GM03348 (cell line): Measurements from ENCODE around the gene TBP.
"Not testable (repeated sequence)": the region's sequence is repeated elsewhere in the genome, so short reads cannot be mapped to it uniquely, and the experiment has no call there.

Source experiments
- DNase-seq: peaks from one replicate; pipeline ENCODE4 v3.0.0; 2012; ENCODE audit warnings: low spot score

TBP gene

DNA sequence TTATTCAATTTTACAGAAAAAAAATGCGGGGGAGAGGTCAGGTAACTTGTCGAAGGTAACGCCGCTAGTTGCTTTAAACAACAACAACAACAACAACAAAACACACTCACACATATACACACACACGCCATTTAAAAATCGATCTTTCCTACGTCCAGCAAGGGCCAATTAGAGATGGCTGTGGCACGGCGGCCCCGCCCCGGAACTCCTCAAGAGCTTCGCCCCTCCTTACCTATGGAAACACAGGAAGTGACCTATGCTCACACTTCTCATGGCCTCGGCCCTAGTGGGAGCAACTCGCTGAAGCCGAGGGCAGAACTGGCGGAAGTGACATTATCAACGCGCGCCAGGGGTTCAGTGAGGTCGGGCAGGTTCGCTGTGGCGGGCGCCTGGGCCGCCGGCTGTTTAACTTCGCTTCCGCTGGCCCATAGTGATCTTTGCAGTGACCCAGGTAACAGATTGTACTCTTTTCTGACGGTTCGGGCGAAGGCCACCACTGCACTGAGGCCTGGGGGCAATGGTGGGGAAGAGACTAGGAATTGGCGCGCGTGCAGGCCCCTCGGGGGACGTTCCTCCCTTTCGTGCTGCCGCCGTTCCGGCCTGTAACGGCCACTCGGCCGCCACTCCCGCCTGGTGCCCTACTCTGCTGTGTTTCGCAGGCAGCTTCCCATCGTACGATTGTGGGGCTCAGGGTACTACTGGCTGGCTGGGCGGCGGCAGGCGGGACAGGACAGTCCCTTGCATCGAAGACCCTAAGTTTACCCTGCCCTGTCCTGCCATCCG, at the start of gene TBP:
Gene TBP, plus strand, starts transcription at position 357 of the 783 bp plus-strand sequence. CDS start 2,661 bp downstream, outside the sequence.
- peak; percentile 97 for DNase-seq

DNA sequence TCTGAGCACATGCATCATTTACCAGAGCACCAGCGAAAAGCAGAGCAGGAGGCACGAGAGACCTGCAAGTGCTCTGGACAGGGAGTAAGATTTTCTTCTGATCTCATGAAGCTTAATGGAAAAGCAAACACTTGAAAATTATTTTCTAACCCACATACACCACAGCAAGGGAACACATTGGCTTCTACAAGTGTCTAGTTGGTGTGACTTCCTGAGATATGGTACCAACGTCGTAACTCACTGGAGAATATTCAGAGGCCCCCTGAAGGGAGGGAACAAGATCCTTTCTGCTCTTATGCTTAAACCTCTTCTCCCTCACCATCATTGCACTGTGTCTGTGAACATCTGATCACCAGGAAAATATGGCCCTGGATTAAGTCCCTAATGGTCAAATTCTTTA, 49.7 kb upstream of the TBP start:
- DNase-seq: no peak

GRCh38 chr6:170505306-170505705, 48.9 kb upstream of the TBP start:
- no peak for DNase-seq

- no peak for DNase-seq
These were observed 47.7 kb upstream of the TBP start for GRCh38 chr6:170506446-170506845.

DNA sequence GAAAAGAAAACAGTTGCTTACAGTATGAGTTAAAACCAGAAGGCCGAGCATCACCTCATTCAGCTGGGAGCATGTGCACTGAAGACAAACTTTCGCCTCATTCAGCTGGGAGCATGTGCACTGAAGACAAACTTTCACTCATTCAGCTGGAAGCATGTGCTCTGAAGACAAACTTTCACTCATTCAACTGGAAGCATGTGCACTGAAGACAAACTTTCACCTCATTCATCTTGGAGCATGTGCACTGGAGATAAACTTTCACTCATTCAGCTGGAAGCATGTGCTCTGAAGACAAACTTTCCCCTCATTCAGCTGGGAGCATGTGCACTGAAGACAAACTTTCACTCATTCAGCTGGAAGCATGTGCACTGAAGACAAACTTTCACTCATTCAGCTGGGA, 46.4 kb upstream of the TBP start:
- DNase-seq: not testable (repeated sequence)

GRCh38 chr6:170508275-170508674, 45.9 kb upstream of the TBP start:
- not testable (repeated sequence) for DNase-seq

DNA sequence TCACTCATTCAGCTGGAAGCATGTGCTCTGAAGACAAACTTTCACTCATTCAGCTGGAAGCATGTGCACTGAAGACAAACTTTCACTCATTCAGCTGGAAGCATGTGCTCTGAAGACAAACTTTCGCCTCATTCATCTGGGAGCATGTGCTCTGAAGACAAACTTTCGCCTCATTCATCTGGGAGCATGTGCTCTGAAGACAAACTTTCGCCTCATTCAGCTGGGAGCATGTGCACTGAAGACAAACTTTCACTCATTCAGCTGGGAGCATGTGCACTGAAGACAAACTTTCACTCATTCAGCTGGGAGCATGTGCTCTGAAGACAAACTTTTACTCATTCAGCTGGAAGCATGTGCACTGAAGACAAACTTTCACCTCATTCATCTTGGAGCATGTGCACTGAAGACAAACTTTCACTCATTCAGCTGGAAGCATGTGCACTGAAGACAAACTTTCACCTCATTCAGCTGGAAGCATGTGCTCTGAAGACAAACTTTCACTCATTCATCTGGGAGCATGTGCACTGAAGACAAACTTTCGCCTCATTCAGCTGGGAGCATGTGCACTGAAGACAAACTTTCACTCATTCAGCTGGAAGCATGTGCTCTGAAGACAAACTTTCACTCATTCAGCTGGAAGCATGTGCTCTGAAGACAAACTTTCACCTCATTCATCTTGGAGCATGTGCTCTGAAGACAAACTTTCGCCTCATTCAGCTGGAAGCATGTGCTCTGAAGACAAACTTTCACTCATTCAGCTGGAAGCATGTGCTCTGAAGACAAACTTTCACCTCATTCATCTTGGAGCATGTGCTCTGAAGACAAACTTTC, 45.1 kb upstream of the TBP start:
- not testable (repeated sequence) for DNase-seq

- no peak for DNase-seq
These were observed 44.5 kb upstream of the TBP start for GRCh38 chr6:170509723-170510018.

- DNase-seq: no peak
These were observed 43.5 kb upstream of the TBP start for GRCh38 chr6:170510631-170511030.

- no peak for DNase-seq
These were observed 41.9 kb upstream of the TBP start for GRCh38 chr6:170512249-170512648.

DNA sequence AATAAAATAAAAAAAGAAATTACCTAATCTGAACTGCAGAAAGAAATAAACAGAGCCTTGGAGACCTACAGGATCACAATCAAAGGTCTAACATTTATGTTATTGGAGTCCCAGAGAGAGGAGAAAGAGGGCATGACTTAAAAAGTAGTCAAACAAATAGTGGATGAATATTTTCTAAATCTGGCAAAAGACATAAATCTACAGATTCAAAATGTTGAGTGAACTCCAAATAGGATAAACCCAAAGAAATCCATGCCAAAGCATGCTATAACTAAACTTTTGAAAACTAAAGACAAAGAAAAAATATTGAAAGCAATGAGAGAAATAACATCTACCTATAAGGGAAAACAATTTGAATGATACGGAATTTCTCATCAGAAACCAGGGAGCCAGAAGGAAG, 39.3 kb upstream of the TBP start:
- DNase-seq: no peak

DNA sequence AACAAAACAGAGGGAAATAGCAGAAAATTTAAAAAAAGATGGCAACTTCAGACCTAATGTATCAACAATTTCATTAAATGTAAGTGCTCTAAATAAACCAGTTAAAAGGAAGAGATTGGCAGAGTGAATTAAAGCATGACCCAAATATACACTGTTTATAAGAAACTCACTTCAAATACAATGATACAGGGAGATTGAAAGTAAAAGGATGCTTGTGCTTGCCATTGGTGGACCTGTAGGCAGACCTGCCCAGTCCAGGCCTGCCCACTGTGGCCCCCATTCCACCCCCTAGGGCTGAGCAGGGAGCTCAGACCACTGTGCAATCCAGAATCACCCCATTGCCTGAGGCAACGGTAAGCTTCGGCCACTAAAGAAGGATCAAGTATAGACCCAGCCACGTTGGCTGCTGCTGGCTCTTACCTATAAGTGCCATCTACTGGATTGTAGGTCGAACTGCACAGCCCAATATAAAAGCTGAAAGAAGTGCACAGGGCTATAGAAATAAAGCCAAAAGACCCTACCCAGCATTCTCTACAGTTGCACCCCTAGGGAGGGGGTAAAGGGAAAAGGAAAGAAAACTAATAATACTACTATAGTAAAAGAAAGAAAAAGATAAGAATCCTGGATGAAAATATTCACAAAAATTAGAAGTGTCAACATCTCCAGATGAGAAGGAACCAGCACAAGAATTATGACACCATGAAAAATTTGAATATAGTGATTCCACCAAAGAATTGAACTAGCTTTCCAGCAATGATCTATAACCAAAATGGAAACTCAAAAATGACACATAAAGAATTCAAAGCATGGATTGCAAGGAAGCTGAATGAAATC, 37.2 kb upstream of the TBP start:
- DNase-seq: peak; percentile 68

- DNase-seq: peak; percentile 17
These were observed 31.5 kb upstream of the TBP start for GRCh38 chr6:170522565-170523183.

DNA sequence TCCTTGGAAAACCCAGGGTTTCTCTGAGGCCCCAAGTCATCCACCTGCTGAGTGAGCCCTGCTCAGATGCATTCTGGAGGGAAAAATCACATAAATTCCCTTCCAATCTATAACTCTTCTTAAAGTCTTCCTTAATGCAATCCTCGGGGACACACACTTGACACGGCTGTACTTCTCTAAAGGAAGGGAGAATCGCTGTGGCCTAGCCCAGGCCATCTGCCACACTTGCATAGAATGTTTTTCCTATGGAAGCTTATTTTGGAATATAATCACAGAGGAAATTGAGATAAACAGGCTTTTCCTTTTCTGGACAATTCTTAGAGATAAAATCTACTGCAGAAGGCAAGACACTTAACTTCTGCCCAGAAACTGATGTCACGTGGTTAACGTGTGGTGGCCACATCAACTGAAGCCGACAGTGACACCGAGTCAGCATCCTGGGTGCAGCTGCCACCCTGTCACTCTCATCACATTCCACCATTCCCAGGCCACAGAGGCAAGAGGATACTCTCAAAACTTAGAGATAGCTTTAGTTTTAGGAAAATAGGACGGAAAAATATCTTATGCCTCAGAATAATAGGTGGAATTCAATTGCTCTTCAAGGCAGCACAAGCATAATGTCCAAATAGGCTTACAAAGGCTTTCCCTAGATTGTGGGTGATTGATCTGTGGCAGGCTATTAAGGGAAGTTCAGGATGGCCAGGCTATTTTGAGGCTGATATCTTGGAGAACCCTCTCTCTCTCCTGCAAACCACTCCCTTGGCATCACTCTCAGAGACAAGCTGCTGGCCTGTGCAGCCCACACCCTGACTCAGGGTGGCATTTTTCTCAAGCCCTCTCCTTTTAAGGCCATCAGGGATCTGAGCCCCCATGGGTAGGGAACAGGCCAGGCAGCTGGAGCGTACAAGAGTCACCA, 30.7 kb upstream of the TBP start:
- DNase-seq: no peak

GRCh38 chr6:170524172-170524502, 30.0 kb upstream of the TBP start:
- DNase-seq: no peak

GRCh38 chr6:170525795-170526194, 28.4 kb upstream of the TBP start:
- DNase-seq: no peak

- DNase-seq: not testable (repeated sequence)
These were observed 26.2 kb upstream of the TBP start for GRCh38 chr6:170527995-170528394.

DNA sequence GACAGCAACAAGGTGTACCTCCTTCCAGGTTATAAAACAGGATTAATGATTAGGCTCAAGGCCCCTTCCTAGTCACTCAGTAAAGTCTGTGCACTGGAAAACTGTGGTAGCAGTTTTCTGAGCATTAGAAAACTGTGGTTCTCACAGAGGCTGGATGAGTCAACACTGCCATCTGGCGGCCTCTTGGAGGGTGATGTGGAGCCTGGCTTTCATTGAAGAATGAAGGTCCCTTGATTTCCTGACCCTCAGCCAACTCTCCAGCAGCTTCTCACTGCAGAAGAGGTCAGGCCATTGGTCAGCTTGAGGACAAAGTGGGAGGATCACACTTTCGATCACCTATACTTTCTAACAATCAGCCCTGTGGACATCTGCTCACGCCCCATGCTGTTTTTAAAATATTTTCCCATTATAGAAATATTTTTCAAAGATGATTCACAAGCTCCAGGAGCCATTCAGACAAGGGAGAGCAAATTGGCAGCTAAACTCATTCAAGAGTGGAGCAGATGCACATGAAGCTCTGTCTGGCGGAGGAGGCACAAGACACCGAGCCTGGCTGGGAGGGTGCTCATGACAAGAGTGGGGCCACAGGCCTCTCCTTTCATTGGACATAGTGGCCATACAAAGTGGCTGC, 24.2 kb upstream of the TBP start:
- DNase-seq: peak; percentile 87

DNA sequence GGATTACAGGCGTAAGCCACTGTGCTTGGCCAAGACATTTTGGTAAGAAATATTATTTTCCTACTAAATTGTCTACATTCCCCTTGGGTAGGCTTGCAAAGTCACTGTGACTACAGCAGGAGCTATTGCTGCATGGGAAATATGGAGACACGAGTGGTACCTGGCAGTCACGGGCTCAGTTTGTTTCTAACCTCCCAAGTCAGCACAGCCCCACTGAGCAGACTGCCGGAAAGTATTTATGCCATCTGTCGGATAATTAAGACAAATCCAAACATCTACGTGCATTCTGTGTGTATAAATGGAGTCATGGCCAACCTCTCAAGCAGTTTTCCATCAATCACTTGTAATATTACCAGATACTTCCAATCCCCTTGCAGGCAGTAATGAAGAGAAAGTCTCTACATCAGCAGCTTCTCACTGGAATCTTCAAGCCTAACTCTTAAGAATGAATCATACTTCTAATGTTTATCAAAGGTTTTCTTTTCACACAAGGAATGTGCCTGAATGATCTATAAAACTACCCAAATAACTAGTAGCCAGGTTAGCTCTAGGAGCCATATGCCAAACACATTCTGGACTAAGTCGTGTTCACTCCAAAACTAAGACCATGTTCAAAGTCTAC, 21.2 kb upstream of the TBP start:
- DNase-seq: no peak

DNA sequence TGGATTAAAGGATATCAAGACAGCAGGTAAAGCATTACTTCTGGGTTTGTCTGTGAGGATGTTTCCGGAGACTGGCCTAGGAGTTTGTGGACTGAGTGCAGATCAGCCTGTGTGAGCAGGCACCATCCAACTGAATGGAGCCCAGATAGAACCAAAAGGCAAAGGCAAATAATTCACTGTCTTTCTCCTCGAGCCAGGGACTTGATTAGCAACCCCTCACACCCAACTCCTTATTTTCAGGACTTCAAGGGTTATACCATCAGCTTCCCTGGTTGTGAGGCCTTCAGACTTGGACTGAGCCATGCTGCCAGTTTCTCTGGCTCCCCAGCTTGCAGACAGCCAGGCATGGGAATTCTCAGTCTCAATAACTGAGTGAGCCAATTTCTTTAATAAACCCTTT, 20.4 kb upstream of the TBP start:
- no peak for DNase-seq
